Measurements from ENCODE around the gene SHPK.

GRCh38 chr17:3682033-3682432 lies 46.0 kb upstream of the SHPK start:
- TF ChIP-seq, protein P1, sequence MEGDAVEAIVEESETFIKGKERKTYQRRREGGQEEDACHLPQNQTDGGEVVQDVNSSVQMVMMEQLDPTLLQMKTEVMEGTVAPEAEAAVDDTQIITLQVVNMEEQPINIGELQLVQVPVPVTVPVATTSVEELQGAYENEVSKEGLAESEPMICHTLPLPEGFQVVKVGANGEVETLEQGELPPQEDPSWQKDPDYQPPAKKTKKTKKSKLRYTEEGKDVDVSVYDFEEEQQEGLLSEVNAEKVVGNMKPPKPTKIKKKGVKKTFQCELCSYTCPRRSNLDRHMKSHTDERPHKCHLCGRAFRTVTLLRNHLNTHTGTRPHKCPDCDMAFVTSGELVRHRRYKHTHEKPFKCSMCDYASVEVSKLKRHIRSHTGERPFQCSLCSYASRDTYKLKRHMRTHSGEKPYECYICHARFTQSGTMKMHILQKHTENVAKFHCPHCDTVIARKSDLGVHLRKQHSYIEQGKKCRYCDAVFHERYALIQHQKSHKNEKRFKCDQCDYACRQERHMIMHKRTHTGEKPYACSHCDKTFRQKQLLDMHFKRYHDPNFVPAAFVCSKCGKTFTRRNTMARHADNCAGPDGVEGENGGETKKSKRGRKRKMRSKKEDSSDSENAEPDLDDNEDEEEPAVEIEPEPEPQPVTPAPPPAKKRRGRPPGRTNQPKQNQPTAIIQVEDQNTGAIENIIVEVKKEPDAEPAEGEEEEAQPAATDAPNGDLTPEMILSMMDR (IDR thresholded peaks at IDR 0.05; ENCODE audit: low read length), result no peak
- no peak for TF ChIP-seq EZH2 (optimal IDR thresholded peaks at IDR 0.05; ENCODE audit: low read depth, low read length)

Measured in MM.1S (cell line).